HEK293T (cell line): ENCODE data around the gene EXTL2.

ENCODE experiments used
- ARNT ChIP-seq: fragments of 450-650 bp; IDR thresholded peaks from 2 replicates; pipeline ENCODE4 v1.6.1; 2017; ENCODE audit warnings: mild to moderate bottlenecking
- BHLHE40 ChIP-seq: fragments of 450-650 bp; IDR thresholded peaks from 2 replicates; pipeline ENCODE4 v1.6.1; 2016; ENCODE audit warnings: mild to moderate bottlenecking, moderate library complexity, borderline replicate concordance
- CTBP1 ChIP-seq: fragments of 450-650 bp; IDR thresholded peaks from 2 replicates; pipeline ENCODE4 v1.6.1; 2016; ENCODE audit warnings: borderline replicate concordance
- FOXA1 ChIP-seq: fragments of 450-650 bp; IDR thresholded peaks from 2 replicates; pipeline ENCODE4 v1.6.1; 2016; ENCODE audit warnings: mild to moderate bottlenecking
- FOXM1 ChIP-seq: fragments of 450-650 bp; IDR thresholded peaks from 2 replicates; pipeline ENCODE4 v1.6.1; 2017; ENCODE audit warnings: mild to moderate bottlenecking, borderline replicate concordance
- HDGF ChIP-seq: fragments of 450-650 bp; IDR thresholded peaks from 2 replicates; pipeline ENCODE4 v1.6.1; 2017; ENCODE audit warnings: antibody characterized with exemption, borderline replicate concordance
- L3MBTL2 ChIP-seq: fragments of 450-650 bp; conservative IDR thresholded peaks from 2 replicates; pipeline ENCODE4 v1.6.1; 2016; ENCODE audit warnings: mild to moderate bottlenecking
- SP1 ChIP-seq: fragments of 450-650 bp; IDR thresholded peaks from 2 replicates; pipeline ENCODE4 v1.6.1; 2017
- TF ChIP-seq, protein P1 (sequence below): fragments of 450-650 bp; IDR thresholded peaks from 2 replicates; pipeline ENCODE4 v1.6.1; 2016

DNA sequence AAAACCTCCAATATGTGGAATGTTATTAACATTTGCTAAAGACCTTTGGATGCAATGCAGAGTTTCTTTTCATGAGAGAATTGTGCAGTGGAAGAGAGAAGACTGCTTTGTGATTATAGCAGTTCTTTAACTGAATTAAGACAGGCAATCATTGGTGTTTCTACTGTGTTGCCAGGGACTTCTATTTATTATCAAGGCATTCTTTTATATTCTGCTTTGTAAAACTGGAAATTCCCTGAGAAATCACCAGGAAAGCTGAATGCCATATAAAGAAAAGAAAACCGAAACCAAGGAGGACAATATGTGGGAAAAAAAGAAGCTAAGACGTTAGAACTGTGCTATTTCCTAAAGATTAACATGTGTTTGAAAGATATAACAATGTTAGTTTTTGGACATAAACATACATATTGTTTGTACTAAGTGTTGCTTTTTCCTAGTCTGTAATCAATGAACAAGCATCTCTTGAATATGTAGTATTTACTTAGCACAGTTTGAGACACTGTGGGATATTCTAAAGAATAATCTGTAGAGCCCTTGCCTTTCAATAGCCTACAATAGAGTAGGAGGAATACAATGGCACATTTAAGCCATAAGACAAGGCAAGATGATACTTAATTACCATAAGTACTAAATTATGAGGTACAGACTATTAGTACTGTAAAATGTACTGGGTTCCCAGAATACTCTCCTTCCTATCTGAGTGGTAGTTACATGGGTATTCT lies 47.1 kb downstream of the EXTL2 start:
- no peak for TF ChIP-seq SP1
- TF ChIP-seq FOXM1, result no peak
- no peak for TF ChIP-seq ARNT
- no peak for TF ChIP-seq HDGF
- TF ChIP-seq, protein P1, sequence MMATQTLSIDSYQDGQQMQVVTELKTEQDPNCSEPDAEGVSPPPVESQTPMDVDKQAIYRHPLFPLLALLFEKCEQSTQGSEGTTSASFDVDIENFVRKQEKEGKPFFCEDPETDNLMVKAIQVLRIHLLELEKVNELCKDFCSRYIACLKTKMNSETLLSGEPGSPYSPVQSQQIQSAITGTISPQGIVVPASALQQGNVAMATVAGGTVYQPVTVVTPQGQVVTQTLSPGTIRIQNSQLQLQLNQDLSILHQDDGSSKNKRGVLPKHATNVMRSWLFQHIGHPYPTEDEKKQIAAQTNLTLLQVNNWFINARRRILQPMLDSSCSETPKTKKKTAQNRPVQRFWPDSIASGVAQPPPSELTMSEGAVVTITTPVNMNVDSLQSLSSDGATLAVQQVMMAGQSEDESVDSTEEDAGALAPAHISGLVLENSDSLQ, result no peak
- no peak for TF ChIP-seq FOXA1
- no peak for TF ChIP-seq CTBP1
- no peak for TF ChIP-seq L3MBTL2
- TF ChIP-seq BHLHE40, result no peak
